ENCODE results near the gene PAPPA. TPM values are rescaled to one million over a fixed set of nuclear protein-coding genes. Genes with fewer than 3 reads are reported as not detected.
A peak's percentile ranks its signal among the peaks of the same experiment; 100 is the strongest.

PAPPA gene
- total and polyA plus RNA-seq, 9 of the 15 experiments (the other 6 are each of a cell fraction or from before 2014, with no cell fraction given) = 0.06 to 0.18 (median 0.11) TPM

- no peaks in the 10 kb centered on the region for H3K79me2 ChIP-seq (ENCODE audit: control insufficient read depth, insufficient read depth, low read length)
- no peaks in the 10 kb centered on the region for H3K36me3 ChIP-seq (ENCODE audit: control insufficient read depth, insufficient read depth, low read length)
- intact Hi-C loops (cut with micrococcal nuclease) (loop anchor here (10.0 kb wide), 1 partner anchor 197 kb away; no protein-coding TSS in a partner anchor), in situ Hi-C loops (cut with MboI) (no loop called here)
- ChIA-PET CTCF (ENCODE audit: low intra/inter-chr PET ratio) (no interaction called here), POLR2A (no interaction called here)
- no peaks in the 10 kb centered on the region; a peak in 1 of 5 replicates for H3K27me3 ChIP-seq (ENCODE audit: control insufficient read depth in 2 of 2, insufficient read depth in 2 of 2, low read length in 2 of 2)
- no peak overlapping the region for H3K27ac ChIP-seq (ENCODE audit: extremely low read depth, low read depth, low read length)
- no peak overlapping the region for H3K4me3 ChIP-seq
- ATAC-seq (no peak), FAIRE-seq (no peak), DNase-seq (ENCODE audit: extremely low read depth in 1 of 4, low spot score in 3 of 4) (no peak)
- no peaks in the 10 kb centered on the region for H4K20me1 ChIP-seq (replicated peaks; ENCODE audit: control insufficient read depth, insufficient read depth, low read length)
- no peaks in the 10 kb centered on the region for H3K4me1 ChIP-seq (replicated peaks in 1 of 2; ENCODE audit: control insufficient read depth in 2 of 2, insufficient read depth in 2 of 2, low read length in 2 of 2)
- no peak overlapping the region for H2AFZ ChIP-seq (ENCODE audit: low read depth, low read length)
- H3K4me2 ChIP-seq (ENCODE audit: insufficient read depth, low read length) = no peak overlapping the region
- no peaks in the 10 kb centered on the region for H3K9me1 ChIP-seq (ENCODE audit: control insufficient read depth, insufficient read depth, low read length)
- H3K9me3 ChIP-seq (replicated peaks; ENCODE audit: control insufficient read depth, insufficient read depth, low read depth, low read length) = no peaks in the 10 kb centered on the region
- no TSS peak for BruUV-seq (replicated peaks)
- no peak for TF ChIP-seq ELF1 (tag; IDR thresholded peaks at IDR 0.05)
- no peak for TF ChIP-seq FOXA3 (CRISPR knock-in tag; conservative IDR thresholded peaks at IDR 0.05 in 1 of 2, IDR thresholded peaks at IDR 0.05 in 1 of 2)
- TF ChIP-seq ZNF217 (CRISPR knock-in tag; IDR thresholded peaks at IDR 0.05) = no peak
- peak; percentile 67; the same call in 1 of the 2 replicates for TF ChIP-seq ATF7 (IDR thresholded peaks at IDR 0.05)
- TF ChIP-seq MTA1 (IDR thresholded peaks at IDR 0.05; ENCODE audit: borderline replicate concordance) = no peak
- TF ChIP-seq JUND (IDR thresholded peaks at IDR 0.05; ENCODE audit: borderline replicate concordance, low read depth, low read length) = no peak
- peak; percentile 56; the same call in 1 of the 3 replicates for TF ChIP-seq JUND (tag; IDR thresholded peaks at IDR 0.05; ENCODE audit: borderline replicate concordance, low read depth, low read length)
- peak; percentile 38; the same call in 1 of the 2 replicates for TF ChIP-seq ATF3 (IDR thresholded peaks at IDR 0.05)
- no peak for TF ChIP-seq ATF3 (CRISPR knock-in tag; conservative IDR thresholded peaks at IDR 0.05)
- TF ChIP-seq KAT7 (CRISPR knock-in tag; IDR thresholded peaks at IDR 0.05; ENCODE audit: borderline replicate concordance) = no peak
- TF ChIP-seq CTCFL (IDR thresholded peaks at IDR 0.05; ENCODE audit: borderline replicate concordance, insufficient read depth, low read depth, low read length, poor library complexity, severe bottlenecking) = no peak
- no peak for TF ChIP-seq U2AF1 (optimal IDR thresholded peaks at IDR 0.05; ENCODE audit: low read depth, low read length)
- 0 out of 2 replicates have a peak, but pooled peaks have one; percentile 22 for TF ChIP-seq HMBOX1 (IDR thresholded peaks at IDR 0.05)
- TF ChIP-seq ARNT (IDR thresholded peaks at IDR 0.05) = no peak
- no peak for TF ChIP-seq U2AF2 (optimal IDR thresholded peaks at IDR 0.05; ENCODE audit: low read depth, low read length)
- no peak overlapping the region for H3K9ac ChIP-seq (ENCODE audit: insufficient read depth in 1 of 2, low read depth in 2 of 2, low read length in 2 of 2)
These were observed 14.6 kb downstream of the PAPPA start for GRCh38 chr9:116168231-116168630.
